Cardiac muscle cell (in vitro differentiated cells and primary cell): ENCODE data around the gene TRMT5. TPM values are rescaled to one million over a fixed set of nuclear protein-coding genes. Genes with fewer than 3 reads are reported as not detected.

ENCODE experiments used
- DNase-seq, 2 donors: peaks; one replicate each; pipeline versions ENCODE4 v3.0.0 to v3.0.0-alpha.2; 2010 to 2017; ENCODE audit warnings: low read depth in 1 of 2, low spot score in 1 of 2
- H3K27ac ChIP-seq: fragments of 200-600 bp; sonication (generic); 2 replicates; pipeline ENCODE4 v1.5.1; 2016
- H3K27me3 ChIP-seq: fragments of 200-600 bp; sonication (generic); 2 replicates; pipeline ENCODE4 v1.6.0; 2016; ENCODE audit warnings: control low read depth
- H3K36me3 ChIP-seq: fragments of 200-600 bp; sonication (generic); 2 replicates; pipeline ENCODE4 v1.5.1; 2016; ENCODE audit warnings: control low read depth
- H3K4me1 ChIP-seq: fragments of 200-600 bp; sonication (generic); 2 replicates; pipeline ENCODE4 v1.8.1; 2017; ENCODE audit warnings: low read depth, mild to moderate bottlenecking, mixed run types
- H3K4me3 ChIP-seq: fragments of 200-600 bp; sonication (generic); 2 replicates; pipeline ENCODE4 v1.5.1; 2016; ENCODE audit warnings: mild to moderate bottlenecking
- H3K9me3 ChIP-seq: fragments of 200-600 bp; sonication (generic); 2 replicates; pipeline ENCODE4 v1.5.1; 2017; ENCODE audit warnings: low read depth, mild to moderate bottlenecking, control low read depth
- polyA plus RNA-seq: library from polyadenylated mRNA; unstranded; fragments of >200 nt; fragmentation: Nextera tagmentation; extraction: Ambion mirVana; gene quantifications from 2 replicates; pipeline ENCODE4 v1.2.1, GENCODE V29; 2016
- total RNA-seq: library from RNA; depleted of rRNA; stranded (reverse); fragments of >200 nt; gene quantifications from 2 replicates; pipeline ENCODE4 v1.2.3, GENCODE V29; 2016
- TF ChIP-seq, protein P1 (sequence below): IDR thresholded peaks from 2 replicates; pipeline ENCODE4 v1.5.1; 2012; ENCODE audit warnings: low read depth, mild to moderate bottlenecking, low read length

The TRMT5 gene
- total and polyA plus RNA-seq, 2 experiments from 2014 or later: 6.5 to 7.6 TPM

DNA sequence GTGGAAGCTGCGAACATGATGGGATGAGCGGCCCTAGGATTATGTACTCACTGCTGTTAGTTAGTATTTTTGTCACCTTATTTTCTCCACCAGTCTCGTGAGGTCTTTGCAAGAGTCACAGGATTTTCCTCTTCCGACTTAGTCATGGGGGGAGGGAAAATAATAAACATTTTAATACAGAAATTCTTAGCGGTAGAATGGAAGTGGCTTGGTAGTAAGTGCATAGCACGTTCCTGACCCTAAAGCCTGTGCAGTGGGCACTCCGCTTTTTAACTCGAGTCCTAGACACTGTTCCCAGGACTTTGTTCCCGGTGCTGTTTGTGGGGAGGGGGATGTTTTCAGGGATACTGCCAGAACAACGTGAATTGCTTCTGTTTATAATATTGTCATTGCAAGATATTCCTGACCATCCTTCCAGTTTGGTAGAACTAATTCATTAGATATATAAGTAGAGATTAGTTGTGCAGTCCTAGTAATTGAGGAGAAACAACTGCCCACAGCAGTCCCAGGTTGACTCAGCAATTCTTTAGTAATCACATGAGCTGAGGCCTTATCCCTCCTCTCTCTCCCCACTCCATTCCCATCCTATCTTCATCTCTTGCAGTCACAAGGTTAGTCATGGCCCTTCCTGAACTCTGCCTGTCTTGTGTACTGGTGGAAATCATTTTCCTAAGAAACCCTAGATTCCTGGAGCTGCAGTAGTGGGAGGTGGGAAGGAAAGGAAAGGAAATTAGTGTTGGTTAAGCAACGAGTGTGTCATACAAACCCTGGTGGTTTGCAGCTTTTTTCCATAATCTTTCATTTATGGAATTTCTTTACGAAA, 965 bp upstream of the TRMT5 start:
- H3K27ac ChIP-seq: peak overlapping the region; percentile 59

DNA sequence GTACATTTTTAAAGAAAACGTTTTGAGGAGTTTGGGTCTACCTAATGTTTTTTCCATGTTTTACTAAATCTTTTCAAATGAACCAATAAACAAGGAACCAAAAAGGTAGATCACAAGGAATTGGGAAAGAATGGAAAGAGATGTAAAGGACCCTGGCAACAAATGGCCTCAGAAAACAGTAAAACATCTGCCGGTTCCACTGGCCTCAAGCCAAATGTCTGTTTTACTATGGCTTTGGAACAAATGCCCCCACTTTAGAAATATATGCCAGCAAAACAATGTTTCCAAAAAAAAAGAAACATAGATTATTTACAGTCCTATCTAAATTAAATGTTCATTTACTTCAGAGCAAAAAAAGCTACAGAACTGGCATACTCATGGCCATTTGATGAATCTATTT, 3.0 kb downstream of the TRMT5 start:
- Histone ChIP-seq H3K9me3 (no peaks in the 10 kb centered on the region), H3K36me3 (peaks cover 3% of the 10 kb centered on the region), H3K4me3 (no peak overlapping the region), H3K27me3 (no peaks in the 10 kb centered on the region), H3K27ac (no peak overlapping the region), H3K4me1 (peaks cover 3% of the 10 kb centered on the region)
- peak in 1 of 2 donors; percentile 15 for DNase-seq
- TF ChIP-seq, protein P1, sequence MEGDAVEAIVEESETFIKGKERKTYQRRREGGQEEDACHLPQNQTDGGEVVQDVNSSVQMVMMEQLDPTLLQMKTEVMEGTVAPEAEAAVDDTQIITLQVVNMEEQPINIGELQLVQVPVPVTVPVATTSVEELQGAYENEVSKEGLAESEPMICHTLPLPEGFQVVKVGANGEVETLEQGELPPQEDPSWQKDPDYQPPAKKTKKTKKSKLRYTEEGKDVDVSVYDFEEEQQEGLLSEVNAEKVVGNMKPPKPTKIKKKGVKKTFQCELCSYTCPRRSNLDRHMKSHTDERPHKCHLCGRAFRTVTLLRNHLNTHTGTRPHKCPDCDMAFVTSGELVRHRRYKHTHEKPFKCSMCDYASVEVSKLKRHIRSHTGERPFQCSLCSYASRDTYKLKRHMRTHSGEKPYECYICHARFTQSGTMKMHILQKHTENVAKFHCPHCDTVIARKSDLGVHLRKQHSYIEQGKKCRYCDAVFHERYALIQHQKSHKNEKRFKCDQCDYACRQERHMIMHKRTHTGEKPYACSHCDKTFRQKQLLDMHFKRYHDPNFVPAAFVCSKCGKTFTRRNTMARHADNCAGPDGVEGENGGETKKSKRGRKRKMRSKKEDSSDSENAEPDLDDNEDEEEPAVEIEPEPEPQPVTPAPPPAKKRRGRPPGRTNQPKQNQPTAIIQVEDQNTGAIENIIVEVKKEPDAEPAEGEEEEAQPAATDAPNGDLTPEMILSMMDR: no peak

More for the DNA sequence above, 965 bp upstream of the TRMT5 start:
- peak overlapping the region; percentile 67 for H3K4me3 ChIP-seq
- H3K4me1 ChIP-seq: no peaks in the 10 kb centered on the region
- H3K27me3 ChIP-seq: no peaks in the 10 kb centered on the region
- H3K36me3 ChIP-seq: no peaks in the 10 kb centered on the region
- DNase-seq: peak; percentile 22 to 92
- TF ChIP-seq, protein P1: no peak
- H3K9me3 ChIP-seq: no peaks in the 10 kb centered on the region

DNA sequence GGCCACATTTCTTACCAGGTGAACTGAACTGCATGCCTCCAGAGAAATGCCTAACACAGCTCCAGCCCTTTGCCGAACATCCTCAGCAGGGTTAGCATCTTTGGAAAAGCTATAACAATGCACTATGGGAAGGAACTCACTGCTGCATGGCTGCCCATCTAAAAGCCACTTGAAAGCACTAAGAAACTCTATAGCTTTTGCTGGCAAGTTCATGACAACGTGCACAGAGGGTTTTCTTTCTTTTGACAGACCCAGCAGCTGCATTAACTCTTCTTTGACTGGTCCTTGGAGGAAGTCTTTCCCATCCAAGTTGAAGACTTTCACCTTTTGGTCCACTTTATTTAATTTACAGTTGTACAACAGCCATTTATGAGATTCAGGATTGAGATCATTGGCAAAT, 5.3 kb downstream of the TRMT5 start:
- H3K9me3 ChIP-seq: no peaks in the 10 kb centered on the region
- H3K4me3 ChIP-seq: no peak overlapping the region
- peaks cover 3% of the 10 kb centered on the region for H3K4me1 ChIP-seq
- TF ChIP-seq, protein P1: no peak
- no peaks in the 10 kb centered on the region for H3K27me3 ChIP-seq
- DNase-seq: peak in 1 of 2 donors; percentile 10
- peaks cover 3% of the 10 kb centered on the region for H3K36me3 ChIP-seq
- H3K27ac ChIP-seq: no peak overlapping the region

DNA sequence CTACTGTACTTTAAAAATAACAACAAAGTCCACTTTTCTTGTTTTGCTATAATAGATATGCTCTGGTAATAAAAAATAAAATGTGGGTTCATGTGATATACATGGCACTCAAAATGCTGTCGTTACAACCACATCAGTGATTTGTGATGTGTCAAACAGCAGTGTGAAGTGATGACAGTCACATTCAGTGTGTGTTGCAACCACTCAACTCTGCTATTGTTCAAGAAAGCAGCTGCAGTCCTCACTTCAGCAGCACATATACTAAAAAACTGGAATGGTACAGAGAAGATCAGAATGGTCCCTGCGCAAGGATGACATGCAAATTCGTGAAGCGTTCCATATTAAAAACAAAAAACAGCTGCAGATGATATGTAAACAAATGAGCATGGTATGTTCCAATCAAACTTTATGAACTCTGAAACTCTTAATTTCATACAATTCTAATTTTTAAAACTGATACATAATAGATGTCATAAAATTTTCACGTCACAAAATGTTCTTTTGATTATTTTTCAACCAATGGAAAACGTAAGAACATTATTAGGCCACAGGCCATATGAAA, 6.7 kb downstream of the TRMT5 start:
- peaks cover 3% of the 10 kb centered on the region for H3K36me3 ChIP-seq
- no peaks in the 10 kb centered on the region for H3K27me3 ChIP-seq
- peaks cover 3% of the 10 kb centered on the region for H3K4me1 ChIP-seq
- H3K9me3 ChIP-seq: no peaks in the 10 kb centered on the region
- no peak overlapping the region for H3K27ac ChIP-seq
- peak in 1 of 2 donors; percentile 7 for DNase-seq
- no peak overlapping the region for H3K4me3 ChIP-seq
- TF ChIP-seq, protein P1: no peak

DNA sequence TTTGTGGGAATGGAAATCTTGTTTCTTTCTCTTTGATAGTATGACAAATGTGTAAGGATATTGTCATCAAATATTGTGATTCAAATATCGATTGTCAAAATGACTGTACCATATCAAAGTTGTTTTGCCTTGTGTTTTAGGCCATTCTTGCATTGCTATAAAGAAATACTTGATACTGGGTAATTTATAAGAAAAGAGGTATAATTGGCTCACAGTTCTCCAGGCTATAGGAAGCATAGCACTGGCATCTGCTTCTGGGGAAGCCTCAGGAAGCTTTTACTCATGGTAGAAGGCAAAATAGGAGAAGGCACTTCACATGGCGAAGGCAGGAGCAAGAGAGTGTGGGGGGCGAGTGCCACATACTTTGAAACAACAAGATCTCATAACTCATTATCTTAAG, 7.8 kb downstream of the TRMT5 start:
- no peaks in the 10 kb centered on the region for H3K9me3 ChIP-seq
- TF ChIP-seq, protein P1: no peak

More for the DNA sequence above, 7.8 kb downstream of the TRMT5 start:
- Histone ChIP-seq H3K36me3 (peaks cover 3% of the 10 kb centered on the region), H3K27ac (no peak overlapping the region), H3K27me3 (no peaks in the 10 kb centered on the region), H3K4me3 (no peak overlapping the region), H3K4me1 (peaks cover 3% of the 10 kb centered on the region)
- no peak for DNase-seq
